Lower leg skin (tissue), 3 donors: Measurements from ENCODE around the gene CALU.

ENCODE experiments used
- POLR2A ChIP-seq, 2 donors: fragments of 450-650 bp; IDR thresholded peaks; one replicate each; pipeline ENCODE4 v1.6.1; 2016 to 2017; ENCODE audit warnings: antibody characterized with exemption in 2 of 2, mild to moderate bottlenecking in 1 of 2, moderate library complexity in 1 of 2
- TF ChIP-seq, protein P1 (sequence below), 3 donors: fragments of 450-650 bp; IDR thresholded peaks; one replicate each; pipeline ENCODE4 v1.5.1; 2016; ENCODE audit warnings: antibody characterized with exemption in 3 of 3, mild to moderate bottlenecking in 3 of 3, moderate library complexity in 2 of 3

DNA sequence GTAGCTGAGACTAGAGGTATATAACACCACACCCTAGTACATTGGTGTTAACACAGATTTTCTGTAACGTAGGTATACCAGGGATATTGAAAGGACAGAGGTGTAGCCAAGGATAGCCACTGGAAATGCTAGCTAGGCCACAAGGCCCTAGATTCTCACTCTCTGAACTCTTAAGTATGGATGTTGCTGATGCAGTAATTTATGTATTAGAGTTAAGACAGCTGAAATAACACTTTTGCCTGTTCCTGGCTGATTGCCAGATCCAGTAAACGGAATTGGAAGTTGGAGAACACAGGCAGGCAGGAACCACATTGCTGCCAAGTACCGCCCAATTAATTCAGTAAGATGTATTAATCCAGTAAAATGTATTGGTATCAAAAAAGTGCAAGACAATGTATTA, 1.8 kb downstream of the CALU start:
- TF ChIP-seq, protein P1, sequence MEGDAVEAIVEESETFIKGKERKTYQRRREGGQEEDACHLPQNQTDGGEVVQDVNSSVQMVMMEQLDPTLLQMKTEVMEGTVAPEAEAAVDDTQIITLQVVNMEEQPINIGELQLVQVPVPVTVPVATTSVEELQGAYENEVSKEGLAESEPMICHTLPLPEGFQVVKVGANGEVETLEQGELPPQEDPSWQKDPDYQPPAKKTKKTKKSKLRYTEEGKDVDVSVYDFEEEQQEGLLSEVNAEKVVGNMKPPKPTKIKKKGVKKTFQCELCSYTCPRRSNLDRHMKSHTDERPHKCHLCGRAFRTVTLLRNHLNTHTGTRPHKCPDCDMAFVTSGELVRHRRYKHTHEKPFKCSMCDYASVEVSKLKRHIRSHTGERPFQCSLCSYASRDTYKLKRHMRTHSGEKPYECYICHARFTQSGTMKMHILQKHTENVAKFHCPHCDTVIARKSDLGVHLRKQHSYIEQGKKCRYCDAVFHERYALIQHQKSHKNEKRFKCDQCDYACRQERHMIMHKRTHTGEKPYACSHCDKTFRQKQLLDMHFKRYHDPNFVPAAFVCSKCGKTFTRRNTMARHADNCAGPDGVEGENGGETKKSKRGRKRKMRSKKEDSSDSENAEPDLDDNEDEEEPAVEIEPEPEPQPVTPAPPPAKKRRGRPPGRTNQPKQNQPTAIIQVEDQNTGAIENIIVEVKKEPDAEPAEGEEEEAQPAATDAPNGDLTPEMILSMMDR (IDR thresholded peaks at IDR 0.05): no peak
- no peak for TF ChIP-seq POLR2A (IDR thresholded peaks at IDR 0.05)
